Heart left ventricle (tissue), 16 donors: ENCODE measurements around the gene DYNC1LI1. TPM values are rescaled to one million over a fixed set of nuclear protein-coding genes. Genes with fewer than 3 reads are reported as not detected.

Experiments
- ATAC-seq, 4 donors: fragments of 200-7000 bp; cut with Tn5 transposase; one replicate each; pipeline ENCODE4 v1.9.1; 2020 to 2022; ENCODE audit warnings: moderate library complexity in 4 of 4, mild to moderate bottlenecking in 3 of 4, moderate number of reproducible peaks in 1 of 4
- DNase-seq, 5 donors: peaks; one replicate each; pipeline ENCODE4 v3.0.0-alpha.2; 2020
- H3K27ac ChIP-seq, 12 donors: fragments of 200-600 bp; sonication (generic) in 4 of 12; one replicate each; pipeline versions ENCODE4 v1.5.0 to v1.8.0; 2016 to 2022; ENCODE audit warnings: mild to moderate bottlenecking in 2 of 12
- H3K27me3 ChIP-seq, 9 donors: fragments of 200-600 bp; sonication (generic) in 2 of 9; one replicate each; pipeline versions ENCODE4 v1.5.1 to v1.8.0; 2016 to 2022; ENCODE audit warnings: mild to moderate bottlenecking in 3 of 9
- H3K36me3 ChIP-seq, 9 donors: fragments of 200-600 bp; sonication (generic) in 2 of 9; one replicate each; pipeline versions ENCODE4 v1.5.0 to v1.8.0; 2018 to 2022; ENCODE audit warnings: mild to moderate bottlenecking in 2 of 9
- H3K4me1 ChIP-seq, 12 donors: fragments of 200-600 bp; sonication (generic) in 4 of 12; one replicate each; pipeline versions ENCODE4 v1.5.0 to v1.8.0; 2016 to 2022; ENCODE audit warnings: mild to moderate bottlenecking in 3 of 12
- H3K4me3 ChIP-seq, 12 donors: fragments of 200-600 bp; sonication (generic) in 4 of 12; one replicate each; pipeline versions ENCODE4 v1.5.0 to v1.8.0; 2017 to 2022; ENCODE audit warnings: mild to moderate bottlenecking in 9 of 12, moderate library complexity in 4 of 12
- H3K9me3 ChIP-seq, 12 donors: fragments of 200-600 bp; sonication (generic) in 4 of 12; one replicate each; pipeline versions ENCODE4 v1.5.0 to v1.8.0; 2016 to 2022; ENCODE audit warnings: mild to moderate bottlenecking in 1 of 12
- CTCF ChIP-seq, 12 donors: fragments of 200-600 bp; sonication (generic) in 4 of 12; IDR thresholded peaks; one replicate each; pipeline versions ENCODE4 v1.5.0 to v1.8.0; 2018 to 2022; ENCODE audit warnings: antibody characterized with exemption in 12 of 12, mild to moderate bottlenecking in 5 of 12
- POLR2A ChIP-seq, 2 donors: fragments of 450-650 bp; IDR thresholded peaks; one replicate each; pipeline ENCODE4 v1.6.1; 2017; ENCODE audit warnings: antibody characterized with exemption in 2 of 2, mild to moderate bottlenecking in 2 of 2, moderate library complexity in 2 of 2
- WGBS, 4 donors: extraction: QIAGEN DNeasy Blood & Tissue Kit in 2 of 4; methylation state at CpG; one replicate each; pipeline versions ENCODE4 v1.1.5 to v1.1.7; 2013 to 2018; 5-methylcytosine and 5-hydroxymethylcytosine counted together
- intact Hi-C, 10 donors: fragments of 100-400 bp; cut with DNase I; formaldehyde crosslinking; loops; one replicate each; pipeline versions ENCODE4 v1.11.1 to v1.14.2; 2022
- polyA plus RNA-seq, 2 donors: library from polyadenylated mRNA; stranded (reverse); fragments of 200-250 nt; gene quantifications; one replicate each; pipeline ENCODE4 v1.2.3, GENCODE V29; 2013
- total RNA-seq, 9 donors: library from RNA; depleted of rRNA in 2 of 9; stranded (reverse); fragments of >200 nt in 2 of 9; fragmentation: NEBNext Ultra II Directional in 3 of 9; extraction: Animal tissue kit (Norgen Biotek cat#: 25700) in 3 of 9; gene quantifications; one replicate each; pipeline versions ENCODE4 v1.1.0 to v1.2.4, GENCODE V29; 2016 to 2023
- donor health status: ischemic (EF 13 %, LVEDD 7.1; RV severe dilation, severe dysfunction).
- donor health status: healthy with polysubstance abuse.
- donor health status: DM: no; HTN: yes; CAD: no.
- donor health status: DM: no; HTN: no; CAD: no.
- donor health status: ischemic (EF 25% LVEDD 6.9; RV normal size, moderate dysfunction).
- donor health status: ischemic (EF 25% LVEDD 5.7; RV mildly dilated, moderate dysfunction).
- donor health status: healthy.
- donor health status: DM: yes; HTN: yes; CAD: no.
- donor health status: ischemic (EF 35%, LVEDD 5.7; RV mildly dilated, moderate dysfunction).
- donor health status: nonischemic (EF 11% LVEDD 7.7; RV severe dilation, severe dysfunction).
- donor health status: DM: yes; HTN: yes; CAD: no.
- donor health status: PGD.
- donor health status: ischemic (EF 29% LVEDD 5.4; RV normal size, mild dysfunction).
- donor health status: nonischemic (EF 23%, LVEDD 6.1; RV moderate dilation, normal function).

DYNC1LI1 gene
- total and polyA plus RNA-seq, 11 donors, result 28.8 to 65.0 (median 55.9) TPM

- ATAC-seq (no peak), DNase-seq (no peak)
- TF ChIP-seq CTCF (IDR thresholded peaks at IDR 0.05) (no peak), POLR2A (IDR thresholded peaks at IDR 0.05) (no peak)
- WGBS, 4 donors, result 86 to 91% (median 88%) methylated on average over 2 of the region's 2 CpGs
- Histone ChIP-seq H3K27me3 (no peaks in the 10 kb centered on the region), H3K36me3 (no peaks in the 10 kb centered on the region), H3K4me3 (no peak overlapping the region), H3K4me1 (no peaks in the 10 kb centered on the region), H3K9me3 (no peaks in the 10 kb centered on the region), H3K27ac (no peak overlapping the region)
- intact Hi-C loops, result loop anchor here in 9 of 10 donors (2.0 to 10.0 kb wide), 8 partner anchors 61 to 424 kb away; partner anchors contain the start of gene DYNC1LI1 (in 2 of the 9)
Measured at GRCh38 chr3:32511005-32511404, 59.7 kb downstream of the DYNC1LI1 start.

GRCh38 chr3:32510075-32510724 is 60.5 kb downstream of the DYNC1LI1 start:
- DNase-seq (peak in 4 of 5 donors; percentile 51 to 70 (median 60)), ATAC-seq (peak; percentile 77 to 96 (median 94))
- WGBS, 4 donors, result 28 to 30% (median 28%) methylated on average over 3 of the region's 3 CpGs
- Histone ChIP-seq H3K27ac (no peak overlapping the region), H3K9me3 (no peaks in the 10 kb centered on the region), H3K36me3 (no peaks in the 10 kb centered on the region), H3K4me1 (no peaks in the 10 kb centered on the region), H3K4me3 (no peak overlapping the region), H3K27me3 (no peaks in the 10 kb centered on the region)
- peak; percentile 44 to 88 (median 80) for TF ChIP-seq CTCF (IDR thresholded peaks at IDR 0.05)
- TF ChIP-seq POLR2A (IDR thresholded peaks at IDR 0.05), result no peak
- intact Hi-C loops, result loop anchor here in 9 of 10 donors (1.0 to 10.0 kb wide), 9 partner anchors 62 to 425 kb away; partner anchors contain the start of gene DYNC1LI1 (in 2 of the 9)

- WGBS, 4 donors, result 67 to 82% (median 75%) methylated on average over 7 of the region's 7 CpGs
- no peak for DNase-seq
- Histone ChIP-seq H3K9me3 (no peaks in the 10 kb centered on the region), H3K27me3 (no peaks in the 10 kb centered on the region), H3K4me1 (no peaks in the 10 kb centered on the region), H3K4me3 (no peak overlapping the region), H3K36me3 (no peaks in the 10 kb centered on the region), H3K27ac (no peak overlapping the region)
- ATAC-seq, result no peak
- intact Hi-C loops, result loop anchor here in 6 of 10 donors (2.0 to 10.0 kb wide), 5 partner anchors 64 to 426 kb away; partner anchors contain the start of gene DYNC1LI1 (in 4 of the 6)
- no peak for TF ChIP-seq POLR2A (IDR thresholded peaks at IDR 0.05)
Measured at GRCh38 chr3:32508711-32509110, 61.9 kb downstream of the DYNC1LI1 start.

- ATAC-seq (no peak), DNase-seq (no peak)
- H3K27ac ChIP-seq, result no peak overlapping the region
- H3K4me3 ChIP-seq, result no peak overlapping the region
- H3K9me3 ChIP-seq, result no peaks in the 10 kb centered on the region
- peaks cover 0 to 13% (median 4%) of the 10 kb centered on the region in 12 donors for H3K4me1 ChIP-seq
- TF ChIP-seq POLR2A (IDR thresholded peaks at IDR 0.05) (no peak), CTCF (IDR thresholded peaks at IDR 0.05) (no peak)
- no peaks in the 10 kb centered on the region for H3K27me3 ChIP-seq
- H3K36me3 ChIP-seq, result no peaks in the 10 kb centered on the region
- 59 to 81% (median 69%) methylated on average over 4 of the region's 4 CpGs for WGBS, 4 donors
- intact Hi-C loops, result loop anchor here in 4 of 10 donors (5.0 to 10.0 kb wide), 3 partner anchors 66 to 428 kb away; partner anchors contain the start of gene DYNC1LI1 (in 4 of the 4)
Measured at GRCh38 chr3:32506466-32506865, 64.2 kb downstream of the DYNC1LI1 start.
